Stimulated activated CD8-positive, alpha-beta memory T cell treated with anti-CD3 and anti-CD28 coated beads, Interleukin-12 subunit alpha, Interleukin-12 subunit beta, amount 100 ng/mL, for 1 hour (primary cell): ENCODE measurements around the gene ARMH1.

ENCODE experiments used
- DNase-seq: peaks from one replicate; pipeline ENCODE4 v3.0.0-alpha.2; 2020; ENCODE audit warnings: low read depth

The ARMH1 gene

DNA sequence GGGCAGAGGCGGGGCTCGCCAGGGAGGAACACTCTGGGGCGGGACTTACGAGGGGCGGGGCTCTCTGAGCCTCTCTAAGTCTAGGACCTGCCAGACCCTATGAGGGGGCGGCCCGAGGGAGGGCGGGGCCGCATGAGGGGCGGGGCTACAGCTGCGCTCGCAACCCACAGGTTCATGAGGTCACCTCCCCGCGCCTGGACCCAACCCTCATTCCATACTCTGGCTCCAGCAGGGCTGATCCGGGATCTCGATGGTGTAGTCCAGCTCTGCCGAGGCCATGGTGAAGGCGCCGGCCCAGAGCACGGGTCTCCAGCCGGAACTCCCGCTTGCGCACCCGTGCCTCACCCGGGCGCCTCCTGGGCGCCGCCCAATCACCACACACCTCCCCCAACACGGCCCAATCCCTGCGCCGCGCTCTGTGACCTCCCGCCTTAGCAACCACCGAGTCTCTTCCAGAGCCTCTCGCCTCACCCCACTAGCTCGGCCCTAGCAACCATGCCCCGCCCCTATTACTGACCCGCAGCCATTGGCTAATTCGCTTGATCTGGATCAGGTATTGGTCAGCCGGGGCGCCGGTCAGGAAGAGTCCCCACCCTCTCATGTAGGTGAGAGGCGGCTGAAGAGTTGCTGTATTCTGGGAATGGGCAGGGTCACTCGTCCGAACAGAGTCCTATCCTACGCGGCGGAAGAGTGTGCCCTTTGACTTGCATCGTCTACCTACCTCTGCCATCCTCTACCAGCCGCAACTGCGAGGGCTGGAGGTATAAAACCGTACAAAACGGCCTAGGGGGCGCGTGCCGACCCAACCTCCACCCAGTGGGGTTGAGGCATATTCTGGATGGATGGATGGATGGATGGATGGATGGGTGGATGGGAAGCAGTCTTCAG is at the start of gene ARMH1, which contains the start of gene TMEM53:
Gene ARMH1, plus strand, starts transcription at position 602 of the 888 bp plus-strand sequence. CDS start 14,984 bp downstream, outside the sequence.
Gene TMEM53, minus strand, starts transcription at position 369 of the 888 bp plus-strand sequence. Its CDS starts 90 bp downstream, at position 279.
- peak; percentile 89 for DNase-seq

DNA sequence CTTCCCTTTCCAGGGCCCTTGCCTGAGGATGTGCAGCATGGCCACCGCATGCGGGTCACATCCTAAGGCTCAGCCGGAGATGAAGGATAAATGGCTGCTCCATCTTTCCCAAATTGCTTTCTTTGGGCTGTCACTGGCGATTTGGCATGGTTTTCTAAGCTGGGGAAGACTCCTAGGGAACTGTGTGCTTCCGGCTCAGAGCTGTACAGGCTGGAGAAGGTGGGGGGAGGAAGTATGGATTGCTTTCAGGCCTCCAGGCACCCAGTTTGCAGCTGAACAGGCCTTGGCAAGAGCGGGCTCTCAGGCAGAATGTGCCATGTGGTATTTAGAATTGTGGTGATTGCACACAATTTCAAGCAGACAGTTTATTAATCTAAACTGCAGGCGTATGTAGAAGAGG is 49.2 kb upstream of the ARMH1 start:
- DNase-seq = no peak

DNA sequence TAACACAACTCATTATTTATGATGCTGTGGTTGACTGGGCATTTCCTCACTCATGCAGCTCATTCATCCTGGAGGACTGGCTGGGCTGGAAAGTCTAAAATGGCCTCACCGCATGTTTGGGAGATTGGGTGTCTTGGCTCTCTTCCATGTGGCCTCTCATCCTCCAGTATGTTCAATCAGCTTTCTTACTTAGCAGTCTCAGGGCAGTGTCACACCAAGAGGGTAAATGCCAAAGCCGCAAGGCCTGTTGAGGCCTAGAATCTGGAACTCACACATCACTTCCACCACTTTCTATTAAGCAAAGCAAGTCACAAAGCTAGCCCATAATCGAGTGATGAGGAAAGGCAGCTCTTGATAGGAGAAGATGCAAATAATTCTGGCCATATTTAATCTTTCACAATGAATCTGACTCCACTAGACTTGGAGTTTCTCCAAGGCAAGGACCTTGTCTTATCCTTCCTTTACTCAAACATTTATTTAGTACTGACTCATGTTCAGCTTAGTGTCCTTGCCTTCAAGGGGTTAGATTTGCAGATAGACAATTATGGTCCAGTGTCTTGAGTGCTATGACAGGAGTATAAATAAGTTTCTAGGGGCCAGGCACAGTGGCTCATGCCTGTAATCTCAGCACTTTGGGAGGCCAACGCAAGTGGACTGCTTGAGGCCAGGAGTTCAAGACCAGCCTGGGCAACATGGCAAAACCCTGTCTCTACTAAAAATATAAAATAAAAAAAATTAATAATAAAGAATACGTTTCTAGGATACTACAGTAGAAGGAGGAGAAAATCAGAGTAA is 45.4 kb upstream of the ARMH1 start:
- DNase-seq = no peak

DNA sequence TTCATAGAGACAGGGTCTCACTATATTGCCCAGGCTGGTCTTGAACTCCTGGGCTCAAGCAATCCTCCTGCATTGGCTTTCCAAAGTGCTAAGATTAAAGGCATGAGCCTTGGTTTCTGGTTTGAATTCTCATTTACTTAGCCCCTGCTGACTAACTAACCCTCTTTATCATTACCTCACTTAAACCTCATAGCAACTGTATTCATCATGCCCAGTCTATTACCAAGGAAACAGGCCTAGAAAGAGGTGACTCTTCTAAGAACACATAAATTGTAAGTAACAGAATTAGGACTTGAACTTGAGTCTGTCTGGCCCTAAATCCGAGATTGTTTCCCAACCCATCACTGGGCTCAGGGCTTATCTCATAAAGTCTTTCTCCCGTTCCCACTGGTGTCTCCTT is 44.4 kb upstream of the ARMH1 start:
- no peak for DNase-seq

DNA sequence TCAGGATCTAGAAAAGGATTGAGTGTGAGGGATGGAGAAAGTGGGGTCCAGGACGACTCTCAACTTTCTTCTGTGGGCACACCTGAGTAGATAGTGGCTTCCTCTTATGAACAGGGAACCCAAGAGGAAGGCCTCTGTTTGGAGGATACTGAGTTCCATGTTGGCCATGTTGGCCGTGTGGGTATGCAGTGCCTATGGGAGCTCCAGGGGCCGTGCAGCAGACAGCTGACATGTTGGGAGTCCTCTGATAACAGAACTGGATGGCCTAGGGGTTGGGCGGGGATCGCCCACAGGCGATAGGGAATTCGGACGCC is 43.2 kb upstream of the ARMH1 start:
- no peak for DNase-seq

DNA sequence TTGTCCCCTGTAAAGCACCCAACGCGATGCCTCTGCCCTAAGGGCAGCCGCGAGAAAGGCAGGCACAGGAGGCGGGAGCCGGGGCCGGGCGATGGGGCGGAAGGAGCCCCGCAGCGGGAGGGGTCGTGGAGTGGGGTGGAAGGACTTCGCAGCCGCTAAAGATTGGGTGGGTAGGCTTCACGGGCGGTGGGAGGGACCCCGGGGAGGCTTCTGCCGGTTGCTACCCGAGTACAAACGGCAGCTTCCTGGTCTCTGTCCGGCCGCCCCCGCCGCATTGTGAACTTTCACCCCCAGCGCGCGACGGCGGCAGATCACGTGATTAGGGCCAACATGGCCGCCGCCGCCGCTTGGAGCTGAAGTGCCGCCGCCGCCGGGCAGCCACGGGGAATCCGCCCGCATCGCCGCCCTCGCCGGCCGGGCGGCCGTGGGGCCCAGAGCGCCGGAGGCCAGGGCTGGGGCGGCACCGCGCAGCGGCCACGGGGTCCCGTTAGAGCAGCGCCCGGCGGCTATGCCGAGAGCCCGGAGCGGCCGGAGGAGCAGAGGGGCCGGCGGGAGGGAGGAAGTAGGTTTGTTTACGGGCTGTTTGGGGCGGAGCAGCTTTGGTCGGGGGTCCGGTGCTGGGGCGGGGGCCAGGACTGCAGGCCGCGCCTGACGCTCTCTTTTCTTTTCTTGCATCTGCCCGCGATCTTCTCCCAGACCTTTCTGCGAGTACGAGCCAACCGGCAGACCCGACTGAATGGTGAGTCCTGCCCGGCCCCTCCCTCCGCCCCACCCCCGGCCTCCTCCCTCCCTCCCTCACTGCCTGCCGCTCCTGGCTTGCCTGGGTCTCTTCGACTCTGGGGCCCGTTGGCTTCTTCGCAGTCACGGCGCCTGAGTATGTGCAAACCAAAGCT is 42.6 kb upstream of the ARMH1 start:
- DNase-seq = peak; percentile 84

DNA sequence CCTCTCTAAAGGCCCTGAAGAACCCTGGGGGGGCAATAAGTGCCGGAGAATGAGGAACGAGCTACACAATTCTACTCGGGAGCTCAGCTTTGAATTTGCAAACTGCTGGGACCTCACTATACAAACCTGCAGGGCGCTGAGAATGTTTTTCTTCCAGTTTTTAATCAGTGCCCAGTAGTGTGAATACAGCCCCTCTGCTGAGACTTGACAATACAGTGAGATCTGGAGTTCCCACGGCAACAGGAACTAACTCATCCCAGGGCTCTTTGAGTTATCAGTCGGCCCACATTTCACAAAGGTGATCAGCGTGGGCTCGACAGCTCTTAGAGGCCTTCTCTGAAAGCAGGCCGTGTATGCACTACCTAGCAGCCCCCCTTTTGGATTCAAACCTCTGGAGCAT is 41.9 kb upstream of the ARMH1 start:
- DNase-seq = no peak

DNA sequence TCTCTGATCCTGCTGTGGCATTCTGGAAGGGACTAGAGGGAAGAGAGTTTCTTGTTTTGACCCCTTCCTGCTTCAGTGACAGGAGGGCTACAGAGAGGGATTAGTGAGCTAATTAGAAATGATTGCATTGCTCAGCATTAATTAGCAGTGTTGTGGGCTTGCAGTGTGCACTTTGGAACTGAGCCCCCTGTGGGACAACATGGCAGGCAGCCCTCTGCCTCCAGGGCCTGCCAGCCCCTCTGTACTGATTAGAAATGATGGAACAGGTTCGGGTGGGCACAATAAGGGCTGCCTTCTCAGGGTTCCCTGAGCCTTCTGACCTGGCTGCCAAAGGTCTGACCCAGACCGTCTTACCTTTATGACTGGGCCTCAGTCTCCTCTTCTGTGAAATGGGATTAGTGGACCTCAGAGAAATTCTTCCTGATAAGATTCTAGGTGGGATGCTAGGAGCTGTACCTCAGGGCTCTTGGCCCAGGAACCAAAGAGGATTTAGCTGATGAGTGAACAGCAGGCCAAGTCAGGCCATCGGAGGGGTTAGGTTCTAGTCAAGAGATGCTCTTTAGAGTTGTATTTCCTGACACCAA is 39.8 kb upstream of the ARMH1 start:
- no peak for DNase-seq

DNA sequence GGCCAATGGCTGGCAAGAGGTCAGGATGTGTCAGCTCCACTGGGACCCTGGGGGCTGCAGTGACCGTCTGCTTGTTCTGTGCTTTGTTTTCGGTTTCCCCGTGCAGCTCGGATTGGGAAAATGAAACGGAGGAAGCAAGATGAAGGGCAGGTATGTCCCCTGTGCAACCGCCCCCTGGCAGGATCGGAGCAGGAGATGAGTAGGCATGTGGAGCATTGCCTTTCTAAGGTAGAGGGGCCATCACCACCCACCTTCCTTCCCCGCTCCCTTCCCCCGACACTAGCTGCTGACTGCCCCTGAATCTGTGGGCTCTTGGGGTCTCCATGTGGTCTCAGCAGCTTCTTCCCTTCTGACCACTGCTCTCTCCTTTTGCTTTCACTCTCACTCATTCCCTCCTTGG is 39.1 kb upstream of the ARMH1 start:
- DNase-seq = no peak

DNA sequence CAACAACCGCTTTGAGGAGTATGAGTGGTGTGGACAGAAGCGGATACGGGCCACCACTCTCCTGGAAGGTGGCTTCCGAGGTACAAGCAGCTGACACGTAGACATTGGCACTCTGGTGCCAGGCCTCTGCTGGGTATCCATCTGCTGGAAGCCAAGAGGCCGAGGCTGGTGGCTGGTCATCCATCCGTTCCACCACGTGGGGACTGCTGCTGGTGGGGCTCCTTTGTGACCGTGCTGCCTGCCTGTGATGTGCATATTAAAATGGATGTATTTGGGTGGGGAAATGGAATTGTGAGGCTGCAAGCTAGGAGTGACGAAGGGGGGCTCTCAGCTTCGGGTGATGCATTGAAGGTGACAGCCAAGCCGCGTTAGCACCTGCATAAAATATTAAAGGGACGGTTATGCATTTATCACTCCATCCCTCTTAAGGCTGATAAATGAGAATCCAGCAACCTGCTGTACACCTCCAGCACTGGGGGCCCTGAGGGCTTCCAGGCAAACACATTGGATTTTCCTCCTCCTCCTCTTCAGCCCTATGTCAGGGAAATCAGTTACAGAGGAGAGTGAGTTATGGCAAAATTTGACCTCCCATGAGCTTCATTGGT is 38.3 kb upstream of the ARMH1 start:
- DNase-seq = no peak

DNA sequence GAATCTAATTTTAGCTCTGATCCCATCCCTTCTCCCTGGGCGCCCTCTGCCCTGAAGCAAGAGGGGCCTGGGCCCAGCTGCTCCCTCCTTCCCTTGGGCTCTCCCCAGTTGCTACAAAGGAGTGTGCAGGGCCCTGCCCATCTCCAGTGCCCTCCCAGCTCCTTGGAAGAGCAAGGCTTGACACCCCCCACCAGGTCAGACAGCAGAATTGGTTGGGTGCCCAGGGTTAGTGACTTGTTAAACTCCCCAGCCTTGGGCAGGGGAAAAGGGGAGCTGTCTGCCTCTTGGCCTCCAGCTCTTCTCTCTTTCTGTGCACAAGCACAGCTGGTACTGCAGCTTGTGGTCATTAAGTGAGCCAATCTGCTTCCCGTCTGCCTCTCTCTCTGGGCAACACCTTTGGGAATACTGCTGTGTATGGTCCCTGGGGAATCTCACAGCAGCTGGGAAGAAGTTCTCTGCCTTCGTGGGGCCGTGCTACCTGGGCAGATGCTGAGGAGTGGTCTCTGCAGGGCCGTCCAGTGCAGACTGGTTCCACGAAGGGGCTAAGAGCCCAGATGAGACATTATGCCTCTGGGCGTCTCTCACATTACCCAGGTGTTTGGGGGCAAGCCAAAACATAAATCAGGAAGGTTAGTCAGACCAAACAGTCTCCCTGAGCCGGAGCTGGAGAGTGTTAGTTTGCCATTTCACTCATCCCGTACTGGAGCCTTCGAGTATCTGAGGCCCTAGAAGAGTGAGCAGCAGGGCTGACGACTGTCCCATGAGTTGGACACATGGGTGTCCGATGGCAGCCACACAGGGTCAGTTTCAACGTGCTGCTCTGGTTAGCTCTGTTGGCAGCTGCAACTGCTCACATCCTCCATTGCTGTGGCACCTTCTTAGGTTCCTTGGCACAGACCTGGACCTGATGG is 37.6 kb upstream of the ARMH1 start:
- DNase-seq = no peak

DNA sequence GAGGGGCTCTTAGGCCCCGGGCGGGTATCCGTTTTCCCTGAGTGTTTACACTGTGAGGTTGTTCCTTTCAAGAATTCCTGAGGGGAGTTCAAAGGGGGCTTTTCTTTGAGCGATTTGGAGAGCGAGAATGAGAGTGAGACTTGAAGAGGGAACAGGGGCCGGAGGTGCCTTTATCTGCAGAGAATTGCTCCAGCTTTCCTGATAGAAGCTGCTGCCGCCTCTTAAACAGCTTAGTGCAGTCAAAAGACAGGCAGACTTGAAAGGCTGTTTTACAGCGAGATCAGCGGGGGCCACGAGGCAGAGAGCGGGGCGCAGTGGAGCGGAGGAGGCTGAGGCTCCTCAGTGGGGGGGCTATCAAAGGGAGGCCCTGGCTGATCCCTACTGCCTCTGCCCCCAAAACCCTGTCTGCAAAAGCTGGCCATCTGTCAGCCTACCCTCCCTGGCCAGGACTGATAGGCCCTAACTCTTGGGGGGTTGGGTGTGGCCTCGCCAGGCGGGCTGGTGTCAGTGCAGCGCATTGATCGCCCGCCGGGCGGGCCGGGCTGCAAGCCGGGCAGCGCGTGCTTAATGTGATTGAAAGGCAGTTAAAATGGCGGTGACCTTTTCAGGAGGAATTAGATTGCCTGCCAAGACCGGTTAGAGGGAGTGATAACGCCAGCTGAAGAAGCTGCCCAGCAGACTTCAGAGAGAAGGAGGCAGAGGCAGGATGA is 36.7 kb upstream of the ARMH1 start:
- no peak for DNase-seq

DNA sequence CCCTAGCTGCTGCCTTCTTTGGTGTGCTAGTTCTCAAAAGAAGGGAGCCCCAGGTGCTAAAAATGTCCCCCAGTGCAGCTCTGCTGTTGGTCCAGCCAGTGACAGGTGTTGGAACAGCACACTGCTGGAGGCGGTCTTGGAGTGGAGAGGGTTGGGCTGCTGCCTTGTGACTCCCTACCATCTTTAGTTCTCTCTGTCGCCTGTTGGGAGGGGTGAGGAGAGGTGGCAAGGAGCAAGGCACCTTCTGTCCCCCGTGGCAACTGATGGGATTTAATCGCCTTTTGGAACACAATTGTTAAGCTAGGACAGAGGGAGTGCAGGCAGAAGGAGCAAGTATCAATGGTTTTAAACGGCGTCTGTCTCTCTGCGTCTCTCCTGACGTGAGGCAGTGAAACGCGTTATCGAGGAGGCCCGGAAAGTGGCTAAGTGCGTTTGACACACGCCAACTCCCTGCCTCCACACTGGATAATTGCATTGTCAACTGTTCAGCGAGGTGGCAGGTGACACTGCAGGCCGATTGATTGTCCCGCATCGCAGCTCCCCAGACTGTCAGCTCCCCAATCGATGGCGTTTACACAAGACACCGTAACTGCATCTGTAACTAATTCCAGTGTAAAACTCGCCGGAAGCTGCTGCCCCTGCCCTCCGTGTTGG is 34.2 kb upstream of the ARMH1 start:
- no peak for DNase-seq

DNA sequence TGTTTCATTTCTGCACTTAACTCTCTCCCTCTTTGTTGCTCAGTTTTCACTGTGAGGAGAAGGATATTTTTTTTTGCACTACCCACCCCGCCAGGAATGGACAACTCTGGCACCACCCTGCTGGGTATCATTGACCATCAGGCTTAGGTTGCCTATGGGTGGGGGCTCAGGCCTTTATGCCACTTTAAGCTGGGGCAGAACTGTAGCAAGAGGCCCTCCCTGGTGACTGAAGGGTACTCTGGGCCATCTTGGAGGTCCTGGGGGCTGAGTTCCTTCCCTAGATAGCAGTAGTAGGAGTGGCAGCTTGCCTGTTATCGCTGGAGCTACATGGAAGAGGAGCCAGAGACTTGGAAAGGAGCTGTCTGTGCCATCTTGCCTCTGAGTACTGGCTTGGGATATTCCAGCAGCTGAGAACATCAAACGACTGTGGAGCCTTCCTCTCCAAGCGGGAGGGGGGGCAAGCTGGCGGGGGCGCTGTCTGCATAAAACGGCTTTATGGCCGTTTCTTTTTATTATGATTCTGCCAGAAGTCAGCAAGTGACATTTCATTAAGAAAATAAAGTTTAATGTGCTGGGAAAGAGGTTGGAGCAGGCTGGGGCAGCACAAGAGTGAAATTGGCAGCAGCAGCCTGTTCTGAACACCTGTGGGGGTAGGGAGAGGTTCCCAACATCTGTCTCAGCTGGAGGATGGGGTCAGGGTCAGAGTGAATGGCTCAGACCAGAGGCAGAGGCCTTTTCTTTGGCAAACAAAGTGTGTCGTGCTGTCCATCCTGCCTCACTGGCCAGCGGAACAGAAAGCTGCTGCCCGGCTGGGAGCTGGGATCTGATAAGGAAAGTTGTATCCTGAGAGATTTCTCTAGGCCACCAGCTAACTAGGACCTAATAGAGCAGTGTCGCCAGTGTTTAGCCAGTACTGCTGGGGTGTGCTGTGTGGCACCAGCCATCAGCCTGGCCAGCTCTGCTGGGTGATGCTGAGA is 33.1 kb upstream of the ARMH1 start:
- DNase-seq = no peak

DNA sequence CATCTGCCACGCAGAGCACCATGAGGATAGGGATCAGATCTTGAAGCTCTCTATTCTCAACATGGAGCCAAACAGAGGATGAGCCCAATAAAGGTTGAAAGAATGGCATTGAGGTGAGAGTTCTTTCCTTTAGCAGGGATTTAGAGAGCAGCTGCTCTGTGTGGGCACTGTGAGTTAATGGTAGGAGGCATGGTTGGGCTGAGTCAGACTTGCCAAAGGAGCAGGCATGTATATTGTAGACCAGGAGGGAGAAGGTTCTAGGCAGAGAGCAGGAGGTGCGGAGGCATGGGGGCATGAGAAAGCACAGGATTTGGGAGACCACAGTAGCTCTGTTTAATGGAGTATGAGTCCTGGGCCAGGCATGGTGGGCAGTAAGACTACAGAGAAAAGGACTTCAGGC is 32.3 kb upstream of the ARMH1 start:
- DNase-seq = no peak

DNA sequence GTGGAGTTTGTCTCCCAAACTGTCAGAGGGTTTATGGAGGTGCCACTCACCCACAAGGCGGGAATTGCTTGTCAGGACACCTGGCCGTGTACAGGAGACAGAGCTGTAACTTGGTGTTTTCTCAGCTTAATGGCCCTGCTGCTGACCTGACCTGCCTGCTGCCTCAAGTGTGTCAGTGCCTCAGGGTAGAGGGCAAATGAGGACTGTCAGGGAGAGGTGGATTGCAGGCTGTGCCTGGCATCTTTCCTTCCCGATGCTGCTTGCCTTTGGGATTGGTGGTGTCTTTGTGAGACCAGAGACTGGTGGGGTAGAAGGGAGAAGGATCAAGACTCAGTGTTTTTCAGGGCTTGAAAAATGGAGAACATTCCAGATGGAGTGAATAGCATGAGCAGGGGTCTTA is 31.6 kb upstream of the ARMH1 start:
- DNase-seq = no peak

DNA sequence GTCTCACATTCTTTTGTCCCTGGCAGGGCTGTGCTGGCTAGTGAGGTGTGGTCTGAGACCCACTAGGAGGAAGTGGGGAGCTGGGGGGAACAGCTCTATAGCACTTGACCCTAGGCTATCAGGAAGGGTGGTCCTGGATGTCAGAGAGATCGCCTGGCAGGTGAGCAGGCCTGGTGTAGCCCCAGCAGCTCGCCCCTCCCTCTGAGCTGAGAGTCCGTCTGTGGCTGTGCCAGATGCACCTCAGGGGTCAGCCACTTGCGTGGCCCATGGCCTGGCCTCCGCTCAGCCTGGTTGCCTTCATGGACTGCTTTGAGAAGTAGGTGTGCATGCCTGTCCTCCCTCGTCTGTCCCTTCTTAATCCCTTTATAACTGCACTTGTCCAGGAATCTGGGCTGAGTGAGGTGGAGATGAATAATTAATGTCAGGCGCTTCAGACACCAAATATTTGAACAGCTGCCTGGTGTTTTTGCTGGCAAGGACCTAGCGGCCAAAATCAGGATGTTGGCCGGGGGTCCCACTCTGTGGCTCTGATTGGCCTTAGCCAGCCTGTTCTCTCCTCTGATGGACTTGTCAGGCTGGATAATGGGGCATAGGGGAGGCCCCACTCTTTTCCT is 30.7 kb upstream of the ARMH1 start:
- no peak for DNase-seq

DNA sequence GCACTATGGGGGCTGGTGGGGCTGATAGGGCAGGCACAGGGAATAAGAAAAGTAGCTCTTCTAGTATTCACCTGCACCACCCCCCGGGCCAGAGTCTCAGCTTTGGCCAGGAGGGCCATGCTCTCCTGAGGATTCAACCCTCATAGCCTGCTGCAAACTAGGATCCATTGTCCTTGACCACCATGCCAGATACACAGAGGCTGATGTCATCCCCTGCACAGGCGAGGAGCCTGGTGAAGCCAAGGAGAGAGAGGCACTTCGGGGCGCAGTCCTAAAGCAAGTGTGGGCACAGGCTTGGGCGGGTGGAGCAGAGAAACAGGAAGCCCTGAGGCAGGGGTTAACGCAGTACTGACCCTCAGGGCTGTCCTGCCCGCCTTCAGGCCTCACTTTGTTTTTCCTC is 29.7 kb upstream of the ARMH1 start:
- no peak for DNase-seq
